WTC11 (cell line): ENCODE data around the gene TOMM6. TPM values are rescaled to one million over a fixed set of nuclear protein-coding genes. Genes with fewer than 3 reads are reported as not detected.

Experiments used
- ATAC-seq: fragments of 200-7000 bp; cut with Tn5 transposase; 2 replicates; pipeline ENCODE4 v1.10.0; 2021; ENCODE audit warnings: mild to moderate bottlenecking, moderate library complexity
- CTCF ChIA-PET: fragments of 300-600 bp; sonication (Branson Sonifier 250); formaldehyde crosslinking; loops from one replicate; lab custom pipeline; 2021; ENCODE audit warnings: antibody characterized with exemption; lab: Charles Lee
- POLR2A ChIA-PET: fragments of 350-600 bp; sonication (Branson Sonifier 250); formaldehyde crosslinking; loops from one replicate; lab custom pipeline; 2021; ENCODE audit warnings: antibody characterized with exemption; lab: Charles Lee
- DNase-seq: peaks from one replicate; pipeline ENCODE4 v3.0.0; 2021; ENCODE audit warnings: low spot score
- H3K27ac Mint-ChIP-seq: 2 replicates; pipeline ENCODE4 v1.8.0; 2021; ENCODE audit warnings: mixed read lengths
- H3K27me3 Mint-ChIP-seq: 2 replicates; pipeline ENCODE4 v1.8.0; 2021; ENCODE audit warnings: low read depth, mild to moderate bottlenecking, moderate library complexity, mixed read lengths
- H3K36me3 Mint-ChIP-seq: 2 replicates; pipeline ENCODE4 v1.8.0; 2021; ENCODE audit warnings: mixed read lengths
- H3K4me1 Mint-ChIP-seq: 2 replicates; pipeline ENCODE4 v1.8.0; 2022; ENCODE audit warnings: mixed read lengths
- H3K4me3 Mint-ChIP-seq: 2 replicates; pipeline ENCODE4 v1.8.0; 2021; ENCODE audit warnings: mild to moderate bottlenecking, moderate library complexity, mixed read lengths
- H3K9me3 Mint-ChIP-seq: 2 replicates; pipeline ENCODE4 v1.8.0; 2021; ENCODE audit warnings: mixed read lengths
- CREB1 ChIP-seq: sonication (generic); formaldehyde crosslinking; IDR thresholded peaks from 2 replicates; pipeline ENCODE4 v1.8.0; 2023; ENCODE audit warnings: mild to moderate bottlenecking, missing genetic modification reagents
- GABPB1 ChIP-seq: sonication (generic); formaldehyde crosslinking; IDR thresholded peaks from 2 replicates; pipeline ENCODE4 v1.8.1; 2023; ENCODE audit warnings: mild to moderate bottlenecking, missing genetic modification reagents
- HMGA2 ChIP-seq: fragments of 250-450 bp; sonication (Bioruptor Pico); IDR thresholded peaks from 2 replicates; pipeline ENCODE4 v1.4.0; 2021; ENCODE audit warnings: mild to moderate bottlenecking, moderate library complexity
- JAZF1 ChIP-seq: fragments of 250-450 bp; sonication (Bioruptor Pico); IDR thresholded peaks from 2 replicates; pipeline ENCODE4 v1.9.0; 2021; ENCODE audit warnings: moderate library complexity, mild to moderate bottlenecking, inconsistent platforms
- JUN ChIP-seq: sonication (generic); formaldehyde crosslinking; IDR thresholded peaks from 2 replicates; pipeline ENCODE4 v1.8.0; 2023; ENCODE audit warnings: mild to moderate bottlenecking, missing genetic modification reagents
- NR1H2 ChIP-seq: sonication (generic); formaldehyde crosslinking; IDR thresholded peaks from 2 replicates; pipeline ENCODE4 v1.9.0; 2021; ENCODE audit warnings: mild to moderate bottlenecking, moderate library complexity, missing genetic modification reagents
- SMAD4 ChIP-seq: sonication (generic); formaldehyde crosslinking; IDR thresholded peaks from 2 replicates; pipeline ENCODE4 v1.8.0; 2022; ENCODE audit warnings: mild to moderate bottlenecking, missing genetic modification reagents
- SP1 ChIP-seq: sonication (generic); formaldehyde crosslinking; conservative IDR thresholded peaks from 2 replicates; pipeline ENCODE4 v1.8.1; 2022; ENCODE audit warnings: missing genetic modification reagents
- ZBTB21 ChIP-seq: sonication (generic); formaldehyde crosslinking; IDR thresholded peaks from 2 replicates; pipeline ENCODE4 v1.8.1; 2023; ENCODE audit warnings: mild to moderate bottlenecking, missing genetic modification reagents, borderline replicate concordance
- ZNF121 ChIP-seq: sonication (generic); formaldehyde crosslinking; IDR thresholded peaks from 2 replicates; pipeline ENCODE4 v1.8.0; 2023; ENCODE audit warnings: missing genetic modification reagents
- ZNF263 ChIP-seq: sonication (generic); formaldehyde crosslinking; IDR thresholded peaks from 2 replicates; pipeline ENCODE4 v1.8.1; 2022; ENCODE audit warnings: low read depth, mild to moderate bottlenecking, moderate library complexity, missing genetic modification reagents
- ZNF317 ChIP-seq: sonication (generic); formaldehyde crosslinking; IDR thresholded peaks from 2 replicates; pipeline ENCODE4 v1.8.1; 2023; ENCODE audit warnings: low read depth, mild to moderate bottlenecking, moderate library complexity, missing genetic modification reagents, borderline replicate concordance
- total RNA-seq: library from RNA; stranded (reverse); gene quantifications from 3 replicates; pipeline ENCODE4 v1.2.3, GENCODE V29; 2021
- TF ChIP-seq, protein P1 (sequence below): fragments of 250-450 bp; sonication (Bioruptor Pico); IDR thresholded peaks from 2 replicates; pipeline ENCODE4 v1.9.0; 2021; ENCODE audit warnings: mild to moderate bottlenecking, borderline replicate concordance
- TF ChIP-seq, protein P2 (sequence below): fragments of 250-450 bp; sonication (Bioruptor Pico); IDR thresholded peaks from 2 replicates; pipeline ENCODE4 v1.9.0; 2021; ENCODE audit warnings: mild to moderate bottlenecking
- TF ChIP-seq, protein P3 (sequence below): sonication (generic); formaldehyde crosslinking; IDR thresholded peaks from 2 replicates; pipeline ENCODE4 v1.8.1; 2023; ENCODE audit warnings: mild to moderate bottlenecking, missing genetic modification reagents, borderline replicate concordance
- TF ChIP-seq, protein P4 (sequence below): sonication (generic); formaldehyde crosslinking; IDR thresholded peaks from 2 replicates; pipeline ENCODE4 v1.8.1; 2022; ENCODE audit warnings: low read depth, missing genetic modification reagents, borderline replicate concordance
- TF ChIP-seq, protein P5 (sequence below): fragments of 250-450 bp; sonication (Bioruptor Pico); IDR thresholded peaks from 2 replicates; pipeline ENCODE4 v2.1.2; 2022; ENCODE audit warnings: mild to moderate bottlenecking, moderate library complexity

The TOMM6 gene
- total RNA-seq, 1 experiment from 2014 or later, result 233 TPM

DNA sequence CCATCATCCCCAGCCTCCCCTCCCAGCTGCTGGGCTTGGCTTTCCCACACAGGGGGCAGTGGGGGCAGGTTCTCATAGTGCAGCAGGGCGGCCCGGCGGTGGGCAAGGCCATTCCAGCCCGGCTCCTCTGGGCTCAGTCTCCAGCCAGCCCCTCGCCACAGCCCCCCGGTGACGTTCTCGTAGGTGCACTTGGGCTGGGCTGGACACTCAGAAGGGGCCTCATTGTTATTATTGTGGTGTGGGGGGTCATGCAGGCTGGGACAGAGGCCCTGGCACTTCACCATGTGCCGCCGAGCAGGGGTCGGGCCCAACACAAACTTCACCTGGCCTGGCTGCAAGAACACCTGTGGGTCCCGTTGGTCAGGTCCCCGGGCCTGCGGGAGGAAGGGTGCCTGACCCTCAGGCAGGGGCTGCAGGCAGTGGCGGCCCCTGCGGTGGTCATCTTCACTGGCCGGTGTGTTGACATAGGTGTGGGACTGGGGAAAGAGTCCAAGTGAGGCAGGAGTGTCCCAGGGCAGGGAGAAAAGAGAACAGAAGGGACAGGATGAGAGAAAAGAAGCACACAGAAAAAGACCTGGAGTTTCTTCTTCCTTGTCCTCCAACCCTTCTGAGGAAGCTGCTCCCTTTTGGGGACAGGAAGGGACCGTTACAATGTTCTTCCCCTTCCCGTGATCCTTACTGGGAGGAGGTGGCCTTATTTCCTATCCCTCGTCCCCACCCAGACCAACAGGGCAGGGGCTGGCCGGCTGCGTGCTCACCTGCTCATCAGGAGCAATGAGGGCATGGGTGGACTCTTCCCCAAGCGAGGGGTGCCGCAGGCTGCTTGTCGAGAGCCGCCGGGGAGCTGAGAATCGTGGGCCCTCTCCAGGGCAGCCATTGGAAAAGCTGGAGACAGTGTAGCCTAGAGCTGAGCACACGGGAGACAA is 16.2 kb upstream of the TOMM6 start:
- ChIA-PET POLR2A (no interaction called here), CTCF (interaction anchor here (1.1 to 1.3 kb wide), 3 partner anchors 16 to 71 kb away, joined by 3 to 4 read pairs (median 3); partner anchors contain the start of gene TOMM6)
- Mint-ChIP-seq H3K36me3 (peaks cover 8% of the 10 kb centered on the region; the same call in 1 of the 2 replicates), H3K9me3 (no peaks in the 10 kb centered on the region), H3K27me3 (no peaks in the 10 kb centered on the region), H3K27ac (no peak overlapping the region), H3K4me3 (no peak overlapping the region), H3K4me1 (peaks cover 12% of the 10 kb centered on the region)
- TF ChIP-seq, protein P1, sequence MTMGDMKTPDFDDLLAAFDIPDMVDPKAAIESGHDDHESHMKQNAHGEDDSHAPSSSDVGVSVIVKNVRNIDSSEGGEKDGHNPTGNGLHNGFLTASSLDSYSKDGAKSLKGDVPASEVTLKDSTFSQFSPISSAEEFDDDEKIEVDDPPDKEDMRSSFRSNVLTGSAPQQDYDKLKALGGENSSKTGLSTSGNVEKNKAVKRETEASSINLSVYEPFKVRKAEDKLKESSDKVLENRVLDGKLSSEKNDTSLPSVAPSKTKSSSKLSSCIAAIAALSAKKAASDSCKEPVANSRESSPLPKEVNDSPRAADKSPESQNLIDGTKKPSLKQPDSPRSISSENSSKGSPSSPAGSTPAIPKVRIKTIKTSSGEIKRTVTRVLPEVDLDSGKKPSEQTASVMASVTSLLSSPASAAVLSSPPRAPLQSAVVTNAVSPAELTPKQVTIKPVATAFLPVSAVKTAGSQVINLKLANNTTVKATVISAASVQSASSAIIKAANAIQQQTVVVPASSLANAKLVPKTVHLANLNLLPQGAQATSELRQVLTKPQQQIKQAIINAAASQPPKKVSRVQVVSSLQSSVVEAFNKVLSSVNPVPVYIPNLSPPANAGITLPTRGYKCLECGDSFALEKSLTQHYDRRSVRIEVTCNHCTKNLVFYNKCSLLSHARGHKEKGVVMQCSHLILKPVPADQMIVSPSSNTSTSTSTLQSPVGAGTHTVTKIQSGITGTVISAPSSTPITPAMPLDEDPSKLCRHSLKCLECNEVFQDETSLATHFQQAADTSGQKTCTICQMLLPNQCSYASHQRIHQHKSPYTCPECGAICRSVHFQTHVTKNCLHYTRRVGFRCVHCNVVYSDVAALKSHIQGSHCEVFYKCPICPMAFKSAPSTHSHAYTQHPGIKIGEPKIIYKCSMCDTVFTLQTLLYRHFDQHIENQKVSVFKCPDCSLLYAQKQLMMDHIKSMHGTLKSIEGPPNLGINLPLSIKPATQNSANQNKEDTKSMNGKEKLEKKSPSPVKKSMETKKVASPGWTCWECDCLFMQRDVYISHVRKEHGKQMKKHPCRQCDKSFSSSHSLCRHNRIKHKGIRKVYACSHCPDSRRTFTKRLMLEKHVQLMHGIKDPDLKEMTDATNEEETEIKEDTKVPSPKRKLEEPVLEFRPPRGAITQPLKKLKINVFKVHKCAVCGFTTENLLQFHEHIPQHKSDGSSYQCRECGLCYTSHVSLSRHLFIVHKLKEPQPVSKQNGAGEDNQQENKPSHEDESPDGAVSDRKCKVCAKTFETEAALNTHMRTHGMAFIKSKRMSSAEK (CRISPR knock-in tag), result no peak
- TF ChIP-seq, protein P2, sequence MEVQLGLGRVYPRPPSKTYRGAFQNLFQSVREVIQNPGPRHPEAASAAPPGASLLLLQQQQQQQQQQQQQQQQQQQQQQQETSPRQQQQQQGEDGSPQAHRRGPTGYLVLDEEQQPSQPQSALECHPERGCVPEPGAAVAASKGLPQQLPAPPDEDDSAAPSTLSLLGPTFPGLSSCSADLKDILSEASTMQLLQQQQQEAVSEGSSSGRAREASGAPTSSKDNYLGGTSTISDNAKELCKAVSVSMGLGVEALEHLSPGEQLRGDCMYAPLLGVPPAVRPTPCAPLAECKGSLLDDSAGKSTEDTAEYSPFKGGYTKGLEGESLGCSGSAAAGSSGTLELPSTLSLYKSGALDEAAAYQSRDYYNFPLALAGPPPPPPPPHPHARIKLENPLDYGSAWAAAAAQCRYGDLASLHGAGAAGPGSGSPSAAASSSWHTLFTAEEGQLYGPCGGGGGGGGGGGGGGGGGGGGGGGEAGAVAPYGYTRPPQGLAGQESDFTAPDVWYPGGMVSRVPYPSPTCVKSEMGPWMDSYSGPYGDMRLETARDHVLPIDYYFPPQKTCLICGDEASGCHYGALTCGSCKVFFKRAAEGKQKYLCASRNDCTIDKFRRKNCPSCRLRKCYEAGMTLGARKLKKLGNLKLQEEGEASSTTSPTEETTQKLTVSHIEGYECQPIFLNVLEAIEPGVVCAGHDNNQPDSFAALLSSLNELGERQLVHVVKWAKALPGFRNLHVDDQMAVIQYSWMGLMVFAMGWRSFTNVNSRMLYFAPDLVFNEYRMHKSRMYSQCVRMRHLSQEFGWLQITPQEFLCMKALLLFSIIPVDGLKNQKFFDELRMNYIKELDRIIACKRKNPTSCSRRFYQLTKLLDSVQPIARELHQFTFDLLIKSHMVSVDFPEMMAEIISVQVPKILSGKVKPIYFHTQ (CRISPR knock-in tag), result no peak
- TF ChIP-seq SP1 (no peak), ZNF121 (CRISPR knock-in tag) (no peak), HMGA2 (CRISPR knock-in tag) (no peak)
- DNase-seq, result no peak
- ATAC-seq, result no peak

DNA sequence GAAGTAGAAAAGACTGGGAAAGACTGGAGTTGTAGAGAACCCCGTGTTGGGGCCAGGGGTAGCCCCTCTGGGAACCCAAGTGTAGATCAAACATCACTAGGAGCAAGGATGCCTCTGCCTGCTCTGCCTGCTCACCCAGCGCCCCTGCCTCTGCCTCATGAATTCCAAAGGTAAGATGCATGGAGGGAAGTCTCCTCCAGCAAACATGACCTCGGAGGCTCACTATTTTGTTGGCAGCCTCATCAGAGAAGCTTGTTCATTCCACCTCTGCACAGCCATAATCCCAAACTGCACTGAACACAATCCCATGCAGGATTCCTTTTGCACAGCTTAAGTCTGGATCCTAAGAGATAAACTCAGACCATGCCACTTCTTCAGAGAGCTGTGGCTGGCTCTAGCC is 12.7 kb upstream of the TOMM6 start:
- H3K36me3 Mint-ChIP-seq, result peaks cover 8% of the 10 kb centered on the region; the same call in 1 of the 2 replicates
- ATAC-seq (no peak), DNase-seq (no peak)
- H3K27me3 Mint-ChIP-seq, result no peaks in the 10 kb centered on the region
- no peak overlapping the region for H3K27ac Mint-ChIP-seq
- H3K9me3 Mint-ChIP-seq, result no peaks in the 10 kb centered on the region
- peaks cover 6% of the 10 kb centered on the region for H3K4me1 Mint-ChIP-seq
- ChIA-PET POLR2A (no interaction called here), CTCF (interaction anchor here (0.8 to 2.5 kb wide), 4 partner anchors 9 to 92 kb away, joined by 3 to 19 read pairs (median 4); no protein-coding TSS in a partner anchor)
- H3K4me3 Mint-ChIP-seq, result no peak overlapping the region
- TF ChIP-seq CREB1 (no peak), SMAD4 (no peak), ZNF317 (CRISPR knock-in tag) (no peak), JUN (no peak), ZBTB21 (no peak), GABPB1 (CRISPR knock-in tag) (no peak), NR1H2 (no peak), ZNF263 (CRISPR knock-in tag) (no peak), JAZF1 (CRISPR knock-in tag) (no peak)
- TF ChIP-seq, protein P3, sequence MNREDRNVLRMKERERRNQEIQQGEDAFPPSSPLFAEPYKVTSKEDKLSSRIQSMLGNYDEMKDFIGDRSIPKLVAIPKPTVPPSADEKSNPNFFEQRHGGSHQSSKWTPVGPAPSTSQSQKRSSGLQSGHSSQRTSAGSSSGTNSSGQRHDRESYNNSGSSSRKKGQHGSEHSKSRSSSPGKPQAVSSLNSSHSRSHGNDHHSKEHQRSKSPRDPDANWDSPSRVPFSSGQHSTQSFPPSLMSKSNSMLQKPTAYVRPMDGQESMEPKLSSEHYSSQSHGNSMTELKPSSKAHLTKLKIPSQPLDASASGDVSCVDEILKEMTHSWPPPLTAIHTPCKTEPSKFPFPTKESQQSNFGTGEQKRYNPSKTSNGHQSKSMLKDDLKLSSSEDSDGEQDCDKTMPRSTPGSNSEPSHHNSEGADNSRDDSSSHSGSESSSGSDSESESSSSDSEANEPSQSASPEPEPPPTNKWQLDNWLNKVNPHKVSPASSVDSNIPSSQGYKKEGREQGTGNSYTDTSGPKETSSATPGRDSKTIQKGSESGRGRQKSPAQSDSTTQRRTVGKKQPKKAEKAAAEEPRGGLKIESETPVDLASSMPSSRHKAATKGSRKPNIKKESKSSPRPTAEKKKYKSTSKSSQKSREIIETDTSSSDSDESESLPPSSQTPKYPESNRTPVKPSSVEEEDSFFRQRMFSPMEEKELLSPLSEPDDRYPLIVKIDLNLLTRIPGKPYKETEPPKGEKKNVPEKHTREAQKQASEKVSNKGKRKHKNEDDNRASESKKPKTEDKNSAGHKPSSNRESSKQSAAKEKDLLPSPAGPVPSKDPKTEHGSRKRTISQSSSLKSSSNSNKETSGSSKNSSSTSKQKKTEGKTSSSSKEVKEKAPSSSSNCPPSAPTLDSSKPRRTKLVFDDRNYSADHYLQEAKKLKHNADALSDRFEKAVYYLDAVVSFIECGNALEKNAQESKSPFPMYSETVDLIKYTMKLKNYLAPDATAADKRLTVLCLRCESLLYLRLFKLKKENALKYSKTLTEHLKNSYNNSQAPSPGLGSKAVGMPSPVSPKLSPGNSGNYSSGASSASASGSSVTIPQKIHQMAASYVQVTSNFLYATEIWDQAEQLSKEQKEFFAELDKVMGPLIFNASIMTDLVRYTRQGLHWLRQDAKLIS (CRISPR knock-in tag), result no peak
- TF ChIP-seq, protein P4, sequence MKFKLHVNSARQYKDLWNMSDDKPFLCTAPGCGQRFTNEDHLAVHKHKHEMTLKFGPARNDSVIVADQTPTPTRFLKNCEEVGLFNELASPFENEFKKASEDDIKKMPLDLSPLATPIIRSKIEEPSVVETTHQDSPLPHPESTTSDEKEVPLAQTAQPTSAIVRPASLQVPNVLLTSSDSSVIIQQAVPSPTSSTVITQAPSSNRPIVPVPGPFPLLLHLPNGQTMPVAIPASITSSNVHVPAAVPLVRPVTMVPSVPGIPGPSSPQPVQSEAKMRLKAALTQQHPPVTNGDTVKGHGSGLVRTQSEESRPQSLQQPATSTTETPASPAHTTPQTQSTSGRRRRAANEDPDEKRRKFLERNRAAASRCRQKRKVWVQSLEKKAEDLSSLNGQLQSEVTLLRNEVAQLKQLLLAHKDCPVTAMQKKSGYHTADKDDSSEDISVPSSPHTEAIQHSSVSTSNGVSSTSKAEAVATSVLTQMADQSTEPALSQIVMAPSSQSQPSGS (CRISPR knock-in tag), result no peak
- TF ChIP-seq, protein P5, sequence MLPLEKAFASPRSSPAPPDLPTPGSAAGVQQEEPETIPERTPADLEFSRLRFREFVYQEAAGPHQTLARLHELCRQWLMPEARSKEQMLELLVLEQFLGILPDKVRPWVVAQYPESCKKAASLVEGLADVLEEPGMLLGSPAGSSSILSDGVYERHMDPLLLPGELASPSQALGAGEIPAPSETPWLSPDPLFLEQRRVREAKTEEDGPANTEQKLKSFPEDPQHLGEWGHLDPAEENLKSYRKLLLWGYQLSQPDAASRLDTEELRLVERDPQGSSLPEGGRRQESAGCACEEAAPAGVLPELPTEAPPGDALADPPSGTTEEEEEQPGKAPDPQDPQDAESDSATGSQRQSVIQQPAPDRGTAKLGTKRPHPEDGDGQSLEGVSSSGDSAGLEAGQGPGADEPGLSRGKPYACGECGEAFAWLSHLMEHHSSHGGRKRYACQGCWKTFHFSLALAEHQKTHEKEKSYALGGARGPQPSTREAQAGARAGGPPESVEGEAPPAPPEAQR (CRISPR knock-in tag), result no peak
